PC-3 (cell line): Measurements from ENCODE around the gene ATP2B2. TPM values are rescaled to one million over a fixed set of nuclear protein-coding genes. Genes with fewer than 3 reads are reported as not detected.

Experiments used
- ATAC-seq: fragments of 200-7000 bp; cut with Tn5 transposase; 2 replicates; pipeline ENCODE4 v1.9.1; 2020; ENCODE audit warnings: mild to moderate bottlenecking, moderate library complexity
- BruUV-seq: library from RNA; stranded (reverse); fragments of 400-500 nt; replicated peaks from 2 replicates; lab custom pipeline; 2021; lab: Mats Ljungman, UMichigan
- CTCF ChIA-PET: fragments of 300-600 bp; sonication (Branson Sonifier 250); formaldehyde crosslinking; loops from one replicate; lab custom pipeline; 2022; ENCODE audit warnings: antibody characterized with exemption; lab: Charles Lee
- POLR2A ChIA-PET: fragments of 300-600 bp; sonication (Branson Sonifier 250); formaldehyde crosslinking; loops from one replicate; lab custom pipeline; 2022; ENCODE audit warnings: antibody characterized with exemption; ENCODE audit not compliant: unreplicated experiment; lab: Charles Lee
- DNase-seq: peaks from one replicate; pipeline ENCODE4 v3.0.0-alpha.2; 2015
- H2AFZ ChIP-seq: fragments of 300-600 bp; sonication (generic); 2 replicates; pipeline ENCODE4 v1.6.0; 2016; ENCODE audit warnings: antibody characterized with exemption, low read length
- H3F3A ChIP-seq: fragments of 300-600 bp; sonication (generic); one replicate; pipeline ENCODE4 v1.6.0; 2017; ENCODE audit warnings: antibody characterized with exemption, low read length, control low read depth, mild to moderate bottlenecking; ENCODE audit not compliant: unreplicated experiment
- H3K27ac ChIP-seq: fragments of 300-600 bp; sonication (generic); 2 replicates; pipeline ENCODE4 v1.5.1; 2016; ENCODE audit warnings: mild to moderate bottlenecking, low read length
- H3K27me3 ChIP-seq: fragments of 300-600 bp; sonication (generic); 2 replicates; pipeline ENCODE4 v1.6.1; 2016; ENCODE audit warnings: low read length, mixed read lengths
- H3K36me3 ChIP-seq: fragments of 300-600 bp; sonication (generic); 2 replicates; pipeline ENCODE4 v1.6.1; 2016; ENCODE audit warnings: low read depth, mixed run types, low read length, mixed read lengths
- H3K4me1 ChIP-seq: fragments of 300-600 bp; sonication (generic); 2 replicates; pipeline ENCODE4 v1.5.1; 2016; ENCODE audit warnings: low read length; ENCODE audit not compliant: insufficient read depth
- H3K4me2 ChIP-seq: fragments of 300-600 bp; sonication (generic); 2 replicates; pipeline ENCODE4 v1.6.0; 2016; ENCODE audit warnings: low read length
- H3K4me3 ChIP-seq: fragments of 300-600 bp; sonication (generic); 2 replicates; pipeline ENCODE4 v1.5.1; 2016; ENCODE audit warnings: mild to moderate bottlenecking, low read length, mixed read lengths
- H3K79me2 ChIP-seq: fragments of 300-600 bp; sonication (generic); 2 replicates; pipeline ENCODE4 v1.6.1; 2017; ENCODE audit warnings: low read length, mixed read lengths
- H3K9ac ChIP-seq: fragments of 300-600 bp; sonication (generic); 2 replicates; pipeline ENCODE4 v1.6.0; 2016; ENCODE audit warnings: mild to moderate bottlenecking, low read length
- H3K9me2 ChIP-seq: fragments of 300-600 bp; sonication (generic); replicated peaks from 2 replicates; pipeline ENCODE4 v1.6.1; 2016; ENCODE audit warnings: mixed run types, low read length, mixed read lengths
- H3K9me3 ChIP-seq: fragments of 300-600 bp; sonication (generic); 2 replicates; pipeline ENCODE4 v1.6.1; 2016; ENCODE audit warnings: low read length, mixed read lengths
- H4K20me1 ChIP-seq: fragments of 300-600 bp; sonication (generic); 2 replicates; pipeline ENCODE4 v1.6.1; 2016; ENCODE audit warnings: low read length, mixed read lengths
- EZH2 ChIP-seq: fragments of 300-600 bp; sonication (generic); IDR thresholded peaks from one replicate; pipeline ENCODE4 v1.6.1; 2017; ENCODE audit warnings: antibody characterized with exemption, mild to moderate bottlenecking, low read length; ENCODE audit not compliant: unreplicated experiment
- EZH2phosphoT487 ChIP-seq: fragments of 300-600 bp; sonication (generic); IDR thresholded peaks from 2 replicates; pipeline ENCODE4 v1.6.1; 2018; ENCODE audit warnings: mild to moderate bottlenecking, antibody characterized with exemption, low read length, borderline replicate concordance
- intact Hi-C: fragments of 100-400 bp; cut with micrococcal nuclease; formaldehyde crosslinking; loops from 2 replicates; pipeline ENCODE4 v1.9.0; 2023
- total RNA-seq: library from RNA; depleted of rRNA; stranded (reverse); fragments of >200 nt; gene quantifications from 2 replicates; pipeline ENCODE4 v1.2.3, GENCODE V29; 2014
- TF ChIP-seq, protein P1 (sequence below): fragments of 300-600 bp; sonication (generic); conservative IDR thresholded peaks from 2 replicates; pipeline ENCODE4 v1.5.1; 2017; ENCODE audit warnings: antibody characterized with exemption, low read depth, mild to moderate bottlenecking, low read length

The ATP2B2 gene
- total RNA-seq, 1 experiment from 2014 or later, result not detected

- DNase-seq (no peak), ATAC-seq (no peak)
- Histone ChIP-seq H3K27ac (no peak overlapping the region), H3K4me2 (no peak overlapping the region), H3K9me2 (no peaks in the 10 kb centered on the region), H3K4me1 (no peaks in the 10 kb centered on the region), H3K9ac (no peak overlapping the region), H3K4me3 (no peak overlapping the region), H4K20me1 (no peaks in the 10 kb centered on the region), H3K36me3 (no peaks in the 10 kb centered on the region), H2AFZ (no peak overlapping the region), H3K9me3 (no peaks in the 10 kb centered on the region), H3F3A (no peaks in the 10 kb centered on the region), H3K79me2 (no peaks in the 10 kb centered on the region), H3K27me3 (peaks cover 10% of the 10 kb centered on the region)
- intact Hi-C loops, result no loop called here
- CTCF ChIA-PET, result no interaction called here
- POLR2A ChIA-PET, result no interaction called here
- TF ChIP-seq EZH2phosphoT487, result no peak
- TF ChIP-seq, protein P1, sequence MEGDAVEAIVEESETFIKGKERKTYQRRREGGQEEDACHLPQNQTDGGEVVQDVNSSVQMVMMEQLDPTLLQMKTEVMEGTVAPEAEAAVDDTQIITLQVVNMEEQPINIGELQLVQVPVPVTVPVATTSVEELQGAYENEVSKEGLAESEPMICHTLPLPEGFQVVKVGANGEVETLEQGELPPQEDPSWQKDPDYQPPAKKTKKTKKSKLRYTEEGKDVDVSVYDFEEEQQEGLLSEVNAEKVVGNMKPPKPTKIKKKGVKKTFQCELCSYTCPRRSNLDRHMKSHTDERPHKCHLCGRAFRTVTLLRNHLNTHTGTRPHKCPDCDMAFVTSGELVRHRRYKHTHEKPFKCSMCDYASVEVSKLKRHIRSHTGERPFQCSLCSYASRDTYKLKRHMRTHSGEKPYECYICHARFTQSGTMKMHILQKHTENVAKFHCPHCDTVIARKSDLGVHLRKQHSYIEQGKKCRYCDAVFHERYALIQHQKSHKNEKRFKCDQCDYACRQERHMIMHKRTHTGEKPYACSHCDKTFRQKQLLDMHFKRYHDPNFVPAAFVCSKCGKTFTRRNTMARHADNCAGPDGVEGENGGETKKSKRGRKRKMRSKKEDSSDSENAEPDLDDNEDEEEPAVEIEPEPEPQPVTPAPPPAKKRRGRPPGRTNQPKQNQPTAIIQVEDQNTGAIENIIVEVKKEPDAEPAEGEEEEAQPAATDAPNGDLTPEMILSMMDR, result no peak
- TF ChIP-seq EZH2, result no peak
- no TSS peak for BruUV-seq
These were observed 129.0 kb downstream of the ATP2B2 start for GRCh38 chr3:10376353-10376752.

DNA sequence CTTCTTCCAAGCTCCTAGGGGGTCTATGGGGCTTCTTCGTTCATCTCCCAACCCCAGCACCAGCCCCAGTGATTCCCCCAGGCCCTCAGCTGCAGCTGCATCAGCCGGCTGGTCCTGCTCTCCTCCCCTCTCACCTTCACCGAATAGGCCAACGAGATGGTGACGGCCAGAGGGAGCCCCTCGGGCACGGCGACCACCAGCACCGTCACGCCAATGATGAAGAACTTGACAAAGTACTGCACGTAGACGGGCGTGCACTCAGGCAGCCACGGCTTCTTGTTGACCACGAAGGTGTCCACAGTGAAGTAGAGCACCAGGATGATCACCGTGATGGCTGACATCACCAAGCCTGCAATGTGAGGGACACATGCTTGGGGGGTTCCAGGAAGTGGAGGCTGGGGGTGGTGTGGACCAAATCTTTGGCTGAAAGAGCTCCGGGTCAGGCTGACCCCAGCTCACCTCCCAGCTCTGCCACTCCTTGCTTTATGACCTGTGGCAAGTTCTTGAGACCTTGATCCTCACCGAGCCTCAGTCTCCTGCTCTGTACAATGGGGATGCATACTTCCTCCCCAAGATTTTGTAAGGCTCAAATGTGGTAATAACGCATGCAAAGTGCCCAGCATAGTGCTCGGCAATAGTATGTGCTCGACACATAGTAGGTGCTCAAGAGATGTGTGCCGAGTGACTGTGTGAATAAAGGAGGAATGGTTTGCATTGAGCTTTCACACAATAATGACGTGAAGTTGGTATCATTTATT is 129.9 kb downstream of the ATP2B2 start:
- Histone ChIP-seq H2AFZ (no peak overlapping the region), H3F3A (no peaks in the 10 kb centered on the region), H3K27me3 (peaks cover 10% of the 10 kb centered on the region), H3K36me3 (no peaks in the 10 kb centered on the region), H3K27ac (no peak overlapping the region), H3K9me2 (no peaks in the 10 kb centered on the region), H3K79me2 (no peaks in the 10 kb centered on the region), H3K9me3 (no peaks in the 10 kb centered on the region), H3K4me2 (no peak overlapping the region), H3K4me3 (no peak overlapping the region), H3K9ac (no peak overlapping the region), H4K20me1 (no peaks in the 10 kb centered on the region), H3K4me1 (no peaks in the 10 kb centered on the region)
- no TSS peak for BruUV-seq
- ChIA-PET POLR2A (no interaction called here), CTCF (no interaction called here)
- intact Hi-C loops, result no loop called here
- no peak for DNase-seq
- TF ChIP-seq EZH2phosphoT487, result no peak
- TF ChIP-seq EZH2, result no peak
- TF ChIP-seq, protein P1, result no peak
- ATAC-seq, result no peak

GRCh38 chr3:10374311-10374710 is 131.1 kb downstream of the ATP2B2 start:
- Histone ChIP-seq H3K9me3 (no peaks in the 10 kb centered on the region), H3K79me2 (no peaks in the 10 kb centered on the region), H2AFZ (no peak overlapping the region), H3K4me1 (no peaks in the 10 kb centered on the region), H3K4me3 (no peak overlapping the region), H4K20me1 (no peaks in the 10 kb centered on the region), H3F3A (no peaks in the 10 kb centered on the region), H3K36me3 (no peaks in the 10 kb centered on the region), H3K9ac (no peak overlapping the region), H3K27me3 (peaks cover 10% of the 10 kb centered on the region), H3K4me2 (no peak overlapping the region), H3K9me2 (no peaks in the 10 kb centered on the region), H3K27ac (no peak overlapping the region)
- POLR2A ChIA-PET, result no interaction called here
- no TSS peak for BruUV-seq
- TF ChIP-seq EZH2 (no peak), EZH2phosphoT487 (no peak)
- TF ChIP-seq, protein P1, result no peak
- intact Hi-C loops, result no loop called here
- DNase-seq (no peak), ATAC-seq (no peak; the same call in 1 of the 2 replicates)
- CTCF ChIA-PET, result no interaction called here
